HCT116 (cell line): ENCODE data around the gene GSTA4. TPM values are rescaled to one million over a fixed set of nuclear protein-coding genes. Genes with fewer than 3 reads are reported as not detected.

Experiments
- ATAC-seq: fragments of 200-7000 bp; cut with Tn5 transposase; 2 replicates; pipeline ENCODE4 v1.9.1; 2020; ENCODE audit warnings: mild to moderate bottlenecking, moderate library complexity
- BruUV-seq: library from RNA; stranded (reverse); fragments of 400-500 nt; replicated peaks from 2 replicates; lab custom pipeline; 2021; lab: Mats Ljungman, UMichigan
- CTCF ChIA-PET: fragments of 300-600 bp; sonication (Branson Sonifier 250); formaldehyde crosslinking; loops from one replicate; lab custom pipeline; 2021; ENCODE audit warnings: antibody characterized with exemption; lab: Charles Lee
- POLR2A ChIA-PET: fragments of 300-600, 350-600 bp; sonication (Branson Sonifier 250); formaldehyde crosslinking; loops from one replicate; lab custom pipeline; 2021; ENCODE audit warnings: antibody characterized with exemption; lab: Charles Lee
- RAD21 ChIA-PET, 2 experiments: fragments of 300-600 bp; sonication (Branson Sonifier 250); formaldehyde crosslinking; loops; one replicate each; lab custom pipeline; 2023; ENCODE audit warnings: low total read pairs in 2 of 2; ENCODE audit not compliant: uncharacterized antibody in 2 of 2, unreplicated experiment in 2 of 2, low non-redundant PET in 1 of 2; lab: Charles Lee
- DNase-seq: peaks from one replicate; pipeline ENCODE4 v3.0.0-alpha.2; 2010; ENCODE audit warnings: low read depth, low spot score
- H2AFZ ChIP-seq: fragments of 200-600 bp; shearing (Covaris generic), sonication (generic); 2 replicates; pipeline ENCODE4 v1.6.1; 2017; ENCODE audit warnings: low read depth, mixed run types, mixed read lengths, antibody characterized with exemption, low read length; ENCODE audit not compliant: poor library complexity, severe bottlenecking
- H3K27ac ChIP-seq: 2 replicates; pipeline ENCODE4 v1.5.1; 2012; ENCODE audit warnings: low read depth, low read length
- H3K27me3 ChIP-seq: fragments of 200-600 bp; sonication (generic); 2 replicates; pipeline ENCODE4 v1.6.1; 2016; ENCODE audit warnings: mixed run types, low read length, mixed read lengths; ENCODE audit not compliant: insufficient read depth
- H3K36me3 ChIP-seq, 2 experiments: fragments of 200-500 bp in 1 of 2; fragments of 200-600 bp in 1 of 2; sonication (Bioruptor generic) in 1 of 2; sonication (generic) in 1 of 2; 2 replicates each; pipeline versions ENCODE4 v1.5.1 to v1.6.1; 2014 to 2016; ENCODE audit warnings: low read length in 2 of 2, inconsistent platforms in 1 of 2, mixed read lengths in 1 of 2, mixed run types in 1 of 2; ENCODE audit not compliant: insufficient read depth in 2 of 2, control insufficient read depth in 1 of 2
- H3K4me1 ChIP-seq, 2 experiments: fragments of 200-600 bp in 1 of 2; sonication (generic) in 1 of 2; 2 replicates each; pipeline versions ENCODE4 v1.5.1 to v1.6.1; 2012 to 2017; ENCODE audit warnings: low read length in 2 of 2, inconsistent platforms in 1 of 2, mild to moderate bottlenecking in 1 of 2, mixed read lengths in 1 of 2, mixed run types in 1 of 2, moderate library complexity in 1 of 2; ENCODE audit not compliant: insufficient read depth in 2 of 2, control insufficient read depth in 1 of 2
- H3K4me2 ChIP-seq: fragments of 200-600 bp; sonication (generic); 2 replicates; pipeline ENCODE4 v1.6.1; 2017; ENCODE audit warnings: mixed run types, low read length, mixed read lengths
- H3K4me3 ChIP-seq, 2 experiments: fragments of 200-600 bp in 1 of 2; sonication (generic) in 1 of 2; replicated peaks in 1 of 2; 2 replicates each; pipeline ENCODE4 v1.5.1; 2011 to 2016; ENCODE audit warnings: low read length in 2 of 2, control low read depth in 1 of 2, low read depth in 1 of 2, mild to moderate bottlenecking in 1 of 2, mixed read lengths in 1 of 2, mixed run types in 1 of 2
- H3K79me2 ChIP-seq: fragments of 200-600 bp; sonication (generic); 2 replicates; pipeline ENCODE4 v1.6.1; 2017; ENCODE audit warnings: mild to moderate bottlenecking, mixed run types, low read length, moderate library complexity, mixed read lengths; ENCODE audit not compliant: insufficient read depth
- H3K9ac ChIP-seq: fragments of 200-600 bp; sonication (generic); 2 replicates; pipeline ENCODE4 v1.6.1; 2016; ENCODE audit warnings: low read length, mixed read lengths
- H3K9me2 ChIP-seq: fragments of 200-600 bp; sonication (generic), shearing (Covaris generic); 2 replicates; pipeline ENCODE4 v1.6.1; 2017; ENCODE audit warnings: mixed run types, mild to moderate bottlenecking, moderate library complexity; ENCODE audit not compliant: insufficient read depth
- H3K9me3 ChIP-seq, 2 experiments: fragments of 200-500 bp in 1 of 2; fragments of 200-600 bp in 1 of 2; sonication (Bioruptor generic) in 1 of 2; sonication (generic) in 1 of 2; 2 replicates each; pipeline ENCODE4 v1.6.1; 2014 to 2017; ENCODE audit warnings: low read length in 2 of 2, mixed read lengths in 2 of 2, inconsistent platforms in 1 of 2, low read depth in 1 of 2, mild to moderate bottlenecking in 1 of 2, mixed run types in 1 of 2, moderate library complexity in 1 of 2; ENCODE audit not compliant: control insufficient read depth in 1 of 2, insufficient read depth in 1 of 2
- H4K20me1 ChIP-seq: fragments of 200-600 bp; sonication (generic), shearing (Covaris generic); 2 replicates; pipeline ENCODE4 v1.6.1; 2017; ENCODE audit warnings: mixed run types, mild to moderate bottlenecking, moderate library complexity; ENCODE audit not compliant: insufficient read depth
- CBX3 ChIP-seq: IDR thresholded peaks from 2 replicates; pipeline ENCODE4 v1.6.1; 2012; ENCODE audit warnings: low read depth
- EGR1 ChIP-seq: IDR thresholded peaks from 2 replicates; pipeline ENCODE4 v1.6.1; 2012; ENCODE audit warnings: low read depth
- EZH2phosphoT487 ChIP-seq: fragments of 200-600 bp; IDR thresholded peaks from 2 replicates; pipeline ENCODE4 v1.6.1; 2018; ENCODE audit warnings: antibody characterized with exemption, borderline replicate concordance
- FOSL1 ChIP-seq: IDR thresholded peaks from 2 replicates; pipeline ENCODE4 v1.6.1; 2012; ENCODE audit warnings: low read depth
- POLR2AphosphoS5 ChIP-seq: IDR thresholded peaks from 2 replicates; pipeline ENCODE4 v1.6.1; 2011; ENCODE audit warnings: mild to moderate bottlenecking, low read depth, low read length, moderate library complexity
- REST ChIP-seq: IDR thresholded peaks from 2 replicates; pipeline ENCODE4 v1.6.1; 2012; ENCODE audit warnings: low read depth
- SIN3A ChIP-seq: IDR thresholded peaks from 2 replicates; pipeline ENCODE4 v1.6.1; 2012; ENCODE audit warnings: low read depth
- SP1 ChIP-seq: IDR thresholded peaks from 2 replicates; pipeline ENCODE4 v1.6.1; 2012; ENCODE audit warnings: low read depth
- SRF ChIP-seq: IDR thresholded peaks from 2 replicates; pipeline ENCODE4 v1.6.1; 2012; ENCODE audit warnings: low read depth
- intact Hi-C: fragments of 100-400 bp; cut with micrococcal nuclease; formaldehyde crosslinking; loops from 2 replicates; pipeline ENCODE4 v1.10.0; 2022
- total RNA-seq: library from RNA; stranded (reverse); gene quantifications from one replicate; pipeline ENCODE4 v1.2.1, GENCODE V29; 2021; ENCODE audit not compliant: unreplicated experiment
- TF ChIP-seq, protein P1 (sequence below), 3 experiments: fragments of 200-600 bp in 1 of 3; sonication (generic) in 1 of 3; IDR thresholded peaks in 2 of 3; conservative IDR thresholded peaks in 1 of 3; 2 replicates each; pipeline ENCODE4 v1.5.1; 2012 to 2017; ENCODE audit warnings: low read depth in 2 of 3, low read length in 2 of 3, antibody characterized with exemption in 1 of 3, borderline replicate concordance in 1 of 3, control low read depth in 1 of 3, mild to moderate bottlenecking in 1 of 3, mixed read lengths in 1 of 3, mixed run types in 1 of 3, moderate library complexity in 1 of 3; ENCODE audit not compliant: insufficient read depth in 1 of 3

Gene GSTA4
- total RNA-seq, 1 experiment from 2014 or later = 2.2 TPM

DNA sequence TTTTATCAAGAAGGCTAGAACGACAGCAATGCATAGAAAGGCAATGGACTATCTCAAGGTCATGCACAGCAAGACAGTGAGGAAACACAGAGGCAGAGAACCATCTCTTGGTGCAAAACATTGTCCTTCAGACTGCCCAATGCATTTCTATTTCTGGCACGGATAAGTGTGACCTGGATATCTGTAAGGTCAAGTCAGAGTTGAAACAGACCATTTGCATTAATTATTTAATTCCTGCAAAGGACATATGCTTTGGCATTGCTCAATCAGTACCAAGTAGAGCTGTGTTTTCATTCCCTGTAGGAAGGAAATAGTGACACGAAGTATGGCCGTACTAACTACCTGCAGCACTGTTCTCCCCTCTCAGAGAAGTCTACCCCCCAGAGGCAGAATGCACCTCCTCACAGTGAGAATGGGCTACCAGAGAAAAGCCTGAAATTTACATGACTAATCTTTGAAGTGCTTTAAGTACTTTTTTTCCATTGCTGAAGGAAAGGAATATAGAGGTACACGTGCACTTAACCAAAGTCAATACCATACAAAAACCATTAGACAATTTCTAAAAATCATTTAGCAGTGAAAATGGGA is 32.1 kb upstream of the GSTA4 start:
- Histone ChIP-seq H3K36me3 (no peaks in the 10 kb centered on the region), H3K4me3 (no peak overlapping the region), H3K9ac (no peak overlapping the region), H3K4me2 (no peak overlapping the region), H3K27ac (no peak overlapping the region), H2AFZ (no peak overlapping the region), H3K4me1 (no peaks in the 10 kb centered on the region), H3K79me2 (no peaks in the 10 kb centered on the region), H3K9me3 (no peaks in the 10 kb centered on the region), H3K27me3 (no peaks in the 10 kb centered on the region), H4K20me1 (no peaks in the 10 kb centered on the region), H3K9me2 (no peaks in the 10 kb centered on the region)
- no peak for DNase-seq
- ATAC-seq = no peak
- CTCF ChIA-PET = no interaction called here
- TF ChIP-seq POLR2AphosphoS5 = no peak
- no peak for TF ChIP-seq SP1
- no peak for TF ChIP-seq SRF
- TF ChIP-seq FOSL1 = no peak
- no peak for TF ChIP-seq EGR1
- no peak for TF ChIP-seq EZH2phosphoT487
- TF ChIP-seq CBX3 = no peak
- no peak for TF ChIP-seq REST
- TF ChIP-seq, protein P1, sequence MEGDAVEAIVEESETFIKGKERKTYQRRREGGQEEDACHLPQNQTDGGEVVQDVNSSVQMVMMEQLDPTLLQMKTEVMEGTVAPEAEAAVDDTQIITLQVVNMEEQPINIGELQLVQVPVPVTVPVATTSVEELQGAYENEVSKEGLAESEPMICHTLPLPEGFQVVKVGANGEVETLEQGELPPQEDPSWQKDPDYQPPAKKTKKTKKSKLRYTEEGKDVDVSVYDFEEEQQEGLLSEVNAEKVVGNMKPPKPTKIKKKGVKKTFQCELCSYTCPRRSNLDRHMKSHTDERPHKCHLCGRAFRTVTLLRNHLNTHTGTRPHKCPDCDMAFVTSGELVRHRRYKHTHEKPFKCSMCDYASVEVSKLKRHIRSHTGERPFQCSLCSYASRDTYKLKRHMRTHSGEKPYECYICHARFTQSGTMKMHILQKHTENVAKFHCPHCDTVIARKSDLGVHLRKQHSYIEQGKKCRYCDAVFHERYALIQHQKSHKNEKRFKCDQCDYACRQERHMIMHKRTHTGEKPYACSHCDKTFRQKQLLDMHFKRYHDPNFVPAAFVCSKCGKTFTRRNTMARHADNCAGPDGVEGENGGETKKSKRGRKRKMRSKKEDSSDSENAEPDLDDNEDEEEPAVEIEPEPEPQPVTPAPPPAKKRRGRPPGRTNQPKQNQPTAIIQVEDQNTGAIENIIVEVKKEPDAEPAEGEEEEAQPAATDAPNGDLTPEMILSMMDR (IDR thresholded peaks at IDR 0.05 in 2 of 3, conservative IDR thresholded peaks at IDR 0.05 in 1 of 3; ENCODE audit: borderline replicate concordance in 1 of 3, insufficient read depth in 1 of 3, low read depth in 2 of 3, low read length in 2 of 3) = no peak
- no peak for TF ChIP-seq SIN3A
- intact Hi-C loops = no loop called here
- POLR2A ChIA-PET = no interaction called here
- BruUV-seq = no TSS peak
- RAD21 ChIA-PET = no interaction called here
